PC-9 (cell line): Measurements from ENCODE around the gene LURAP1L.

Experiments used
- CTCF ChIP-seq: fragments of 200-600 bp; sonication (generic); conservative IDR thresholded peaks from 2 replicates; pipeline ENCODE4 v1.6.1; 2017; ENCODE audit warnings: mixed run types, antibody characterized with exemption, mild to moderate bottlenecking, moderate library complexity
- EZH2 ChIP-seq: fragments of 200-600 bp; sonication (generic); IDR thresholded peaks from 2 replicates; pipeline ENCODE4 v1.8.0; 2017; ENCODE audit warnings: antibody characterized with exemption, low read depth

- TF ChIP-seq CTCF (peak; percentile 48; the same call in 1 of the 2 replicates), EZH2 (no peak)
Measured at GRCh38 chr9:12775679-12776512, 1.1 kb downstream of the LURAP1L start.
